ENCODE measurements around the gene BSG.

- TF ChIP-seq EZH2 (IDR thresholded peaks at IDR 0.05) (no peak), POLR2AphosphoS5 (IDR thresholded peaks at IDR 0.05; ENCODE audit: borderline replicate concordance, low read depth, low read length) (no peak), FOXP2 (optimal IDR thresholded peaks at IDR 0.05; ENCODE audit: control extremely low read depth, extremely low read length, insufficient read depth) (no peak)
Observed at GRCh38 chr19:616062-616700, 43.8 kb downstream of the BSG start.
